ENCODE data around the gene TULP1.
"Not testable (repeated sequence)": the region's sequence is repeated elsewhere in the genome, so short reads cannot be mapped to it uniquely, and the experiment has no call there.

TULP1 gene

DNA sequence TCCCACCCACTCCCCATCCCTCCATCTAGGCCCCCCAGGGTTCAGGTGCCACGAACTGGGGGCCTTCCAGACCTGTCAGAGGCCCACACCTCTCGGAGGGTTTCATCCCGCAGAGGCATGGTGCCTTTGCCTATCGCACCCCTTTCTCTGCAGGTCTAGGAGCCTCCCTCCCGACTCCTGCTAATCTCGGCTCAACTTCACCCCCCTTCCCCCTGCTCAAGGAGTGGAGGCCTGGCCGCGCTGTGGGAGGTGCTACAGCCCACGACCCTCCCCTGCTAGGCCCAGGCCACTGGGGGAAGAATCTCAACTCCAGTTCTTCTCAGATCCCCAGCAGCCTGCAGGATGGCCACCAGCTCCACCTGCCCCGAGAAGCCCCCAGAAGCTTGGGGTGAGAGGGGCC lies at the start of gene TULP1:
TSS of gene TULP1 (minus strand) at position 157 of the 400 bp plus-strand sequence. CDS start at position 119, 38 bp downstream.
- no peak for DNase-seq

DNA sequence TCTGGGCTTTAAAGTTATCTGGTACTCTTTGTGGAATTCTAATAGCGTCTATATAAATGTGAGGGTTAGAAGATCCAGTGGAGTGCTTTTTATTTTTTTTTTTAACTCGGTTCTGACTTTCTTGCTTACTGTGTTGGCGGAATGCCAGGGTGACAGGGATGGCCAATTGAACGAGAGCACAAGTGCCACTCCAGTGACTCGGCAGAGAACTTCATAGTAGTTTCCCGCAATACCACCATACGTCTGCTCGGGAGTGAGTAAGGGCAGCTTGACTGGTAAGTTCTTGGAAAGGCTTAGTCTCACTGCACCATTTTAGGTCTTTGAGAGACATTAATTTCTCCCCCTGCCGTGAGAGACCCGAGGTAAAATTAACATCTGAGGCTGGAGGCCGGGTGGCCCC lies 49.4 kb upstream of the TULP1 start:
- DNase-seq: peak; percentile 44

DNA sequence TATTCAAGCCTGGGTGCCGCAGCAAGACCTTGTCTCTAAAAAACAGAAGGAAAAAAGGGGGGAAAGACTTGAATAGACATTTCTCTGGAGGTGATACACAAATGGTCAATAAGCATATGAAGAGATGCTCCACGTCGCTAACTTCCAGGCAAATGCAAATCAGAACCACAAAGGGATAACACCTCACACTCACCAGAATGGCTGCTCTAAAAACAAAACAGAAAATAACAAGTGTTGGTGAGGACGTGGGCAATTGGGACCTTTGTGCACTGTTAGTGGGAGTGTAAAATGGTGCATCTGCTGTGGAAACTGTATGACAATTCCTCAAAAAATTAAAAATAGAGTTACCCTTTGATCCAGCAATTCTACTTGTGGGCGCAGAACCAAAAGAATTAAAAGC lies 48.4 kb upstream of the TULP1 start:
- no peak for DNase-seq

DNA sequence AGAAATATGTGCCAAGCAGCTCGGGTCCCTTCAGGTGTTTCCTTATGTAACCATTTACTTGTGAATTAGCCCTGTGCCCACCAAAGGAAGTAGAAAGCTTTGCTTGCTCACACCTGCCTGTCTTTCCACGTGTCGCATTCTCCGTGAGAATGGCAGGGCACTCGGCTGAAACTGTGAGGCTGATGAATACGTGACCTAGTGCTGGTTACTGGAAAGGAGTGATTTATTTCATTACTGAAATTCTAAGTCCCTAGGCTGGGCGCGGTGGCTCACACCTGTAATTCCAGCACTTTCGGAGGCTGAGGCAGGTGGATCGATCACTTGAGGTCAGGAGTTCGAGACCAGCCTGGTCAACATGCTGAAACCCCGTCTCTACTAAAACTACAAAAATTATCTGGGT lies 45.9 kb upstream of the TULP1 start:
- no peak for DNase-seq

DNA sequence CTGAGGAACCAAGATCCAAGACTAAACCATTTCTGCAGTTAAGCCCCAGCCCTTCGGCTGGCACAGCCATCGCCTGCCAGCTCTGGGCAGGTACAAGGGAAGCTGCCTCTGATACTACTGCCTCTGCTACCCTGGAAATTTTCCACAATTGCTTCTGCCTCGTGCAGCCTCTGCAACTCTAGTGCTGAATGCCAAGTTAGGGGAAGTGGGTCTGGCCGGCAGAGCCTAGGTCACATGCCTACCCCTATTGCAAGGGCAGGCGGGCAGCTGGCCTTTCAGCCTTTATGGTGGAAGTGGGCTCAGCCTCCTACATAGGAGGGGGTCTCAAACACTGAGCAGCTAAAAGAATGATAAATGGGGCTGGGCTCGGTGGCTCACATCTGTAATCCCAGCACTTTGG lies 44.5 kb upstream of the TULP1 start:
- no peak for DNase-seq

DNA sequence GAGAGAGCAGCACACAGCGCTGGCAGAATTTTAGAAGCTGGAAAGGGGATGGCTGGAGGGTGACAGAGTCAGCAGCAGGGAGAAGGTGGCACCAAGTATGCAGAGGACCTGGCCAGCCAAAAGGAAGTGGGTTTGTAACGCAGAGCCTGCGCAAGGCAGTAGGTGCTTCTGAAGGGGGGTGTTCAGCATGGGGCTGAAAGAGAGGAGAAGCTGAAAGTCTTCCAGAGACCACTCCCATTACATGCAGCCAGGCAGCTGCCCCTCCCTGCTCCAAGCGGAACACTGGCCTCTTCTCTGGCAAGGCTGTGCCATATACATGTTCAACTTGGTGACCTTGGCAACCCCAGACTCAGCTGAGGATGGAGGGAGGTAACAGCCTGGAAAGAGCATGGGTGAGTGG lies 42.1 kb upstream of the TULP1 start:
- no peak for DNase-seq

DNA sequence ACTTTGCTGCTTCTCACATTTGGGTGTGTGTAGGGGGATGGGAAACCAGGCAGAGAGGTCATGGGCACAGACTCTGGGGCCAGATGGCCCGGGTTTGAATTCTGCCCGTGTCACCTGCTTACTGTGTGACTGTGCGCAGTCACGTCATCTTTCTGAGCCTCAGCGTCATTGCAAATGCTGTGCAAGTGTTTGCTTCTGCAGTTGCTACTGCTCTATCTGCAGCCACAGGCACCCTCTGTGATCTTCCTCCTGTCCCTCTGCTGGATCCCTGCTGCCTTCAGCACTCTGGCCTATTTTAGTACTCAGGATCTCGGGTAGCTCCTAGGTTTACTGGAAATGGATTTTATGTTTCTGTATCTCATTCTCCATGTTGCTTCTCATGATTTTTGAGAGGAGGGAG lies 40.6 kb upstream of the TULP1 start:
- no peak for DNase-seq

DNA sequence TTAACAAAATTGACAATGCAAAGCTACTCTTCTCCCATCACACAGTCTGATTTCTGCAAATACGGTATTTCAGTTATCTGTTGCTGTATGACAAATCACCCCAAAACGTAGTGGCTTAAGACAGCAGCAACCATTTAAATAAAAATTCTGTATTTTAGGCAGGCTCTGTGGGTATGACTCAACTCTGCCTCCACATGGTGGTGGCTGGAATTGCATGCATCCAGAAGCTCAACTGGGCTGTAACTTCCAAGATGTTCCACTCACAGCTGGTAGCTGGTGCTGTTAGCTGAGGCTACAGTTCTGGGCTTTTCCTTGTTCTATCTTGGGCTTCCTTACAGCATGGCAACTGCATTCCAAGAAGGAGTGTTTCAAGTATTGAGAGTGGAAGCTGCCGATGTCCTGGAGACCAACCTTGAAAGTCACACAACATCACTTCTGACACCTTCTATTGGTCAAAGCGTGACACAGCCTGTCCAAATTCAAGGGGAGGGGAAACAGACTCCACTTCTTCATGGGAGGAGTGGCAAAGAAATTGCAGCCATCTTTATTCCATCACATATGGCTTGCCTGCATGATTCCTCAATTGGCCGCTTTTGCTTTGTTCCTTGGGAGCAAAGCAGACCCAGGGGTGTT lies 39.7 kb upstream of the TULP1 start:
- peak; percentile 69 for DNase-seq

DNA sequence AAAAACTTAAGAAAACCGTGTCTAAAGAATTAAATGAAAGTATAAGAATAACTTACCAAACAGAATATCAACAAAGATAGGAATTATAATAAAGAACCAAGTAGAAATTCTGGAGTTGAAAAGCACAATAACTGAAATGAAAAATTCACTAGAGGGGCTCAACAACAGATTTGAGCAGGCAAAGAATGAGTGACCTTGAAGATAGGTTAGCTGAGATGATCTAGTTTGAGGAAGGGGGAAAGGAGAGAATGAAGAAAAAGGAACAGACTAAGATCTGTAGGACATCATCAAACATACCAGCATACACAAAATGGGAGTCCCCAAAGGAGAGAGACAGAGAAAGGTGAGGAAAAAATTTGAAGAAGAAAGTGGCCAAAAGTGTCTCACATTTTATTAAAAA lies 37.7 kb upstream of the TULP1 start:
- DNase-seq: no peak

DNA sequence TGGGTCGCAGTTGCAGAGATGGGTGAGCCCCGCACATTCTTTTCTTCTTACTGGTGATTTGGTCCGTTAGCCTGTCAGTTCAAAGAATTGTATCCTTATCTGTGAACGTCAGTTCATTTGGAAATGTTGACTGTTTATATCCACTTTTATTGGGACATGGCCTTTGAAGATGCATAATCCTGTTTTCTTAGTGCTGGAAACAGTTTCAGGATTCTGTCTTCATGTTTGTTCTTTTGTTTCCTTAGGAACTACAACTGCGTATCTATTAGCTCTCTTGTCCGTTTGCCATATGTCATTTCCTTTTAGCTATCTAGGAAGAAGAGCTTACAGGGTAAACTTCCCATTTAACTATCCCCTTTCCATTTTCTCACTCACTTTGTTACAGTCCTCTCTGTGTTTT lies 35.0 kb upstream of the TULP1 start:
- no peak for DNase-seq

DNA sequence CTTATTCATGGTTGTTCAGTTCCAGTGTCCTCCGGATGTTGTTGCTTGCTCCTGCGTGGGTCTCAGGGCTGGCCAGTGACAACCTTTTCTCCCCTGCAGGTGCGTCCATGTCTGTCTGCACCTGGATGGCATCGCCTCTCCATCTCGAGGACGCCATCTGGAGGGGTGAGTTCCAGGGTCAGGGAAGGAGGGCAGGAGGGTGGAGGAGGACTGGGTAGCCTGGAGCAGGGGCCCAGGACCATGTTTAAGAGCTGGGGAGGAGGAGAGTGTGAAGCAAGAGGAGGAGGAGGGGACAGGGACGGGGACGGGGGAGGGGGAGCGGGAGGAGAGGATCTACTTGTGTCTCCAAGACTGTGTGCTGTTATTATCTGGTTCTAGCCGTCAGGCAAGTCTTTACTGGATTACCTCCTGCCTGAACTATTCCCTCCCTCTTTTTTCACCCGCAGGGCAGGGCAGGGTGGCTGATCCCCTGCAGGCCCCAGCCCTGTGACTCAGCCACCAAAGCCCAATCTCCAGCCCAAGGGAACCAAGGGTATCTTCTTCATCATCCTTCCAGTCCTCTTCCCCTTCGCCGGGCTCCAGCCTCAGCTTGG lies 32.2 kb upstream of the TULP1 start:
- DNase-seq: no peak

DNA sequence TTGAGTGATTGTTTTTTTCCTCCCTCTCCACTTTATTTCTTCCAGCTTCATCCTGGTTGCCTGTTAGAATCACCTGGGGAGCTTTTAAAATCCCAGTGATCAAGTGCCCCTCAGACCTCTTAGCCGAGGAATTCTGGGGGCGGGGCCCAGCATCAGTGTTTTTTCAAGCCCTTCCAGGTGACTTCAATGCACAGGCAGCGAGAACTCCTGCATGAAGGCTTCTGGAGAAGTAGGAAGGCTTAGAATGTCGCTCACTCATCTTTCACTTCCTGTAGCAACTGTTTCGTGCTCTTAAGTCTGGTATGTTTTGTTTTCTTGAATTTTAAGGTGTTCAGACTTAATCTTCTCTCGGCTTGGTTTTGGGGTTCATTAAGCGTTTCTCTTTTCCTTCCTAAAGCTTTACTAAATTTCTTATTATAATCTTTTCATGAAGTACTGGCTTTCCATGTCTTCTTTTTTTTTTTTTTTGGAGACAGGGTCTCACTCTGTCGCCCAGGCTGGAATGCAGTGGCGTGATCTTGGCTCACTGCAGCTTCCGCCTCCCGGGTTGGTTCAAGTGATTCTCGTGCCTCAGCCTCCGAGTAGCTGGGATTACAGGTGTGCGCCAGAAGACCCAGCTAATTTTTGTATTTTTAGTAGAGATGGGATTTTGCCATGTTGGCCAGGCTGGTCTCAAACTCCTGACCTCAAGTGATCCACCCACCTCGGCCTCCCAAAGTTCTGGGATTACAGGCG lies 30.9 kb upstream of the TULP1 start:
- DNase-seq: no peak

DNA sequence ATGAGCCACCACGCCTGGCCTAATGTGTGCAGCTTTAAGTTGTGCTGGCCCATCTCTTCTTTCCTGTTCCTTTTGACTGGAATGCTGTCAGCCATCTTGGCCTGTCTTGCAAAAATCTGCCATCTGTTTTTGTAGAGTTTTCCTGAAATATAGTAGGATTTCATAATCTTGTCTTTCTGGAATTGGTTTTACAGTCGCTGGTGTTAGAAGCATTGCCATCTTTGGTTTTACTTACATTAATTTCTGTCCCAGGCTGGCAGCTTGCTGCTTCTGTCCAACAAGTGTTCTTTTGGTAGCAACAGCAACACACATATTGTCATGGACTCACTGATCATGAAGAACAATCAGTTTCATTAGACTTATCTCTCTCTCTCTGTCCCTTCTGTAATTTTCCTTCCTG lies 29.1 kb upstream of the TULP1 start:
- peak; percentile 4 for DNase-seq

DNA sequence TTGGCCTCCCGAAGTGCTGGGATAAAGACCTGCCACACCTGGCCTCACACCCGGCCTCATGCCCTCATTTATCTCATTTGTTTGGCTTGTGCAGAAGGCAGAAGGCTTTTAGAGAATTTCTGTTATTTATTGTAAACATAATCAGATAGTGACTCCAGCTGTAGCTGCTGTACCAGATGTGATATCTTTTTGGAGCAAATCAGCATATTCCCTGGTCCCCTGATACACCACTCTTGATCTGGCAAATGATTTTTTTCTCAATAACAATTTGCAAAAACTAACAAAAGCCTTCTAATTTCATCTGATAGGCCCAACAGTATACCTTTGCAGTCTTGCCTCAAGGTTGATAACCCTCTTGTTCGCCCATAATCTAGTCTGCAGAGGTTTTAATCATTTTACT lies 26.5 kb upstream of the TULP1 start:
- no peak for DNase-seq

DNA sequence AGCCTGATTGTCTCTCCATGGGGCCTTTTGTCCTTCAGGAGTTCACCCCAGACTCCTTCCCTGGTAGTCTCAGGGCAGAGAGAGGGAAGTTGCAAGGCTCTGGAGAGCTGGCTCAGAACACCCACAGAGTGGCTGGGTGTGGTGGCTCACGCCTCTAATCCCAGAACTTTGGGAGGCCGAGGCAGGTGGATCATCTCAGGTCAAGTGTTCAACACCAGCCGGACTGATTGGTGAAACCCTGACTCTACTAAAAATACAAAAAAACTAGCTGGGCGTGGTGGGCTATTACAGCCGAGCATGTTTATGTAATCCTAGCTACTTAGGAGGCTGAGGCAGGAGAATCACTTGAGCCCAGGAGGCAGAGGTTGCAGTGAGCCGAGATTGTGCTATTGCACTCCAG lies 23.2 kb upstream of the TULP1 start:
- not testable (repeated sequence) for DNase-seq

DNA sequence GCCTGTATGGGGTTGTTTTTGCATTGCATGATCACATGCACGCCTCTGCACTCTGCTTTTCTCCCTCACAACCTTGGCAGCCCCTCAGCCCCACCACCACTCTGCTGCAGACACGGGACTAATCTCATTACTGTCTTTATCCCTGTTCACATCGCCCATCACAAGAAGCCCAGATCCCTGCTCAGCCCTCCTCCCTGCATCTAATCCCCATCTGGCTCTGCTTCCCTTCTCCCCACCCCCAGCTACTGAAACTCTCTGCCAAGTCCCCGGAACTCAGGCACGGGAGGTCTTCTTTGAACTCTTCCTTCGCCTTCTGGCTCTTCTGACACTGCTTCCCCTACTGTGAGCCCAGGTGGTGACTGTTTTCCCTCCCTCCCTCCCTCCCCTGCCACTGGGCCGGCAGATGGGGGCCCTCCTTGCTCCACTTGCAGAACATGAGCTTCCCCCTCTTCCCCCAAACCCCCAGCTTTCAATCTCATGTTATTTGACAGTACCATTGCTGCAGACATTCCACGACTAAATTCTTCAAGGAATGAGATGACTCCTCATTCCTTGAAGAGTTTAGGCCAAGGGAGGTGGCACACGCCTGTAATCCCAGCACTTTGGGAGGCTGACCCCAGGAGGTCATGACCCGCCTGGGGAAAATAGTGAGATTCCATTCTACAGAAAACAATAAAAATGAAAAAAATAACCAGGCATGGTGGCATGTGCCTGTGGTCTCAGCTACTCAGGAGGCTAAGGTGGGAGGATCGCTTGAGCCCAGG lies 21.9 kb upstream of the TULP1 start:
- DNase-seq: no peak

DNA sequence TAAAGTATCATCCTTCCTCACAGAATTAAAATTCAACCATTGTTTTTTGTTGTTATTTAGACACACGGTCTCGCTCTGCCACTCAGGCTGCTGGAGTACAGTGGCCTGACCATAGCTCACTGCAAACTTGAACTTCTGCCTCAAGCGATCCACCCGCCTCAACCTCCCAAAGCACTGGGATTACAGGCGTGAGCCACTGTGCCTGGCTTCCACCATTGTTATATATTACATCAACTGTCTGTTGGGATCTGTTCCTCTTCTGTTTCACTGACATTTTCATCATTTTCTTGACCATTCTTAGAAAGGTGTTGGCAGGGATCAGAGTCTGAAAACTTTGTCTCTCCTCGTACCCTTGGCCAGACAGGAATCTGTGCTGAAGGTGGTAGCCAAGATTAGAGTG lies 21.3 kb upstream of the TULP1 start:
- DNase-seq: no peak

DNA sequence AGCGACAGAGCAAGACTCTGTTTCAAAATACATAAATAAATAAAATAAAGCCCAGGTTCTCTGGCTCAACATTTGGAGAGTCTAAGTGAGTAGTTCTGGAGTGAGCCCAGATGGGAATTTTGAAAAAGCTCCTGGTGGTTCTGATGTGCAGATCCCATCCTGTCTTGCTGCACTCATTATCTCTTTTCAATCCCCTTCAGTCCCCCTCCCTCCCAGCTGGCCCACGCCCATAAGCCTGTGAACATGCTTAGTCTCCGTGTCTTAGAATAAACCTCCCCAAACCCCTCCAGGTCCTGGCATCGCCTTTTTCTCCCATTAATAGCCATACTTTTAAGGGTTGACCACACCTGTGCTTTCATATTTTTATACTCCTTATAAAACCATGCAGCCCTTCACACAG lies 19.4 kb upstream of the TULP1 start:
- DNase-seq: no peak

DNA sequence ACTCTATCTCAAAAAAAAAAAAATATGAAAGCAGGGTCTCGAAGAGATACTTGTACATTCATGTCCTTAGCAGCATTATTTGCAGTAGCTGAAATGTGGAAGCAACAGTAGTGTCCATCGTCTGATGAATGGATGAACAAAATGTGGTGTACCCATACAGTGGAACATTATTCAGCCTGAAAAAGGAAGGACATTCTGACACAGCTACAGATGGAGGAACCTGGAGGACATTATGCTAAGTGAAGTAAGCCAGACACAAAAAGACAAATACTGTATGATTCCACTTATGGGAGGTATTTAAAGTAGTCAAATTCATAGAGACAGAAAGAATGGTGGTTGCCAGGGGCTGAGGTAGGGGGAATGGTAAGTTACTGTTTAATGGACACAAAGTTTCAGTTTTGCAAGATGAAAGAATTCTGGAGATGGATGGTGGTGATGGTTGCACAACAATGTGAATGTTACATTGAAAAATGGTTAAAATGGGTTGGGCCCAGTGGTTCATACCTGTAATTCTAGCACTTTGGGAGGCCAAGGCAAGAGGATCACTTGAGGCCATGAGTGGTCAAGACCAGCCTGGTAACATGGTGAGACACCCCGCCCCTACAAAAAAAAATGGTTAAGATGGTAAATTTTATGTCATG lies 11.8 kb upstream of the TULP1 start:
- no peak for DNase-seq

DNA sequence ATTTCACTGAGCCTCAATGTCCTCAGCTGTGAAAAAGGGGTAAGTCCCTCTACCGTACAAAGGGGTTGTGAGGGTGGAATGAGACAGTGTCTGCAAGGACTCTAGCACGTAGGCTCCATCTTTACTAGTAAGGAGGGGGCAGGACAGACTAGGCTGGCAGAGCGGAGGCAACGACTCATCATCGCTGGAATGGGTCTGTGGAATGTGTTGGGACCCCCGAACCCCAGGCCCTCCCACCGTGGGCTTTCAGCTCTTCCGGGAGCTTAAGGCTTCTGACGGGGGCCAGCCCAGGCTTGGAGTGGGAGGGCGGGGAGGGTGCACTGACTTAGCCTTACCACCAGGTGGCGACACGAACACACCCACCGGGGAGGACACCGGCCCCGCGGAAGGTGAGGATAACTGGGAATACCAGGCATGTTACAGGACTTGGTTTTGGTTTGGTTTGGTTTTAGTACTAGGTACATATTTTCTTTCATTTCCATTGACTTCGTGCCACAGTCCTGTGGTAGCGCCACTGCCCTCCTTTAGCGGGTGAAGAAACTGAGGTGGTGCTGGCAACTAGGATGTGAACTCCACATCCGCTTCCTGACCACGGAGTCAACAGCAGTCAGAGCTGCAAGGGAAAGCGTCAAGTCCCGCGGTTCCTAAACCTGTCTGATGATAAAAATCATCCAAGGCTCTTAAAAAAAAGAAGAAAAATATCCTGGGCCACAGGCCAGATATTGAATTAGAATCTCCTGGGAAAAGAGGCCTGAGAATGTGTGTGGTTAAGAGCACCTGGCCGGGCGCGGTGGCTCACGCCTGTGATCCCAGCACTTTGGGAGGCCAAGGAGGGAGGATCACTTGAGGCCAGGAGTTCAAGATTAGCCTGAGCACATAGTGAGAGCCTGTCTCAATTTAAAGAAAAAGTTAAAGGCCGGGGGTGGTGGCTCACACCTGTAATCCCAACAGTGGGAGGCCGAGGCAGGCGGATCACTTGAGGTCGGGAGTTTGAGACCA lies 10.3 kb upstream of the TULP1 start:
- peak; percentile 69 for DNase-seq

DNA sequence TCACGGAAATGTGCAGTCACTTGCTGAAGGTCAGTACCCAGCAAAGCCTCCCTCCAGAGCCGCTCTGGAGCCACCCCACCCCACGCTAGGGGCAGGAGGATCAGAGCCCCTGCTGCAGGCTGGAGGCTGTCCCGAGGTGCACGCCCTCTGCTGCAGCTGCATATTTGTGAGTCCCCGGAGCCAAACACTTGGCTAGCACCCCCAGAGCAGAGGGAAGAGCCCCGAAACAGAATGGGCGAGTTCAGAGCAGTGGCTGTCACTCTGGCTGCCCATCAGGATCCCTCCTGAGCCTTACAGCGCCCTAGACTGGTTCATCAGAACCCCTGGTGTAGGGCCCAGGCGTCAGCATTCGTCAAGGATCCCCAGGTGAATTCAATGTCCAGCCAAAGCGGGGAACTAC lies 9.5 kb upstream of the TULP1 start:
- DNase-seq: no peak

DNA sequence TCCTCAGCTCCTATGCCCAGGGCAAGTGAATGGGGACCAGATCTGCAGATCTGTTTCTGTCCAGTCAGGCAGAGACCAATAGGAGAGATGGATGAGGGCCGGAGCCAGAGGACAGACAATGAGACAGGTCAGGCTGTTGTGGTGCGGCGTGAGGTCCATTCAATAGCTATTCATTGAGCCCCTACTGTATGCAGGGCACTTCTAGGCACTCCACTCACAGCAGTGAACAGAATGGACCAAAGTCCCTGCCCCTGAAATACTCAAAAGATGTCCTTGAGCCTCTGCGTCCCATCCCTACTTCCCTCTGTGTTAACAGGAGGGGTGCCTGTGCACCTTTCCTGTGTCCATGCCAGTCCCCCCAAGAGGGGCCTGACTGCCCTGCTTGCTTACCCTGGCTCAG lies 8.5 kb upstream of the TULP1 start:
- DNase-seq: no peak
